Stomach (tissue), 4 donors: Measurements from ENCODE around the gene ITIH1.

ENCODE experiments used
- EP300 ChIP-seq: sonication (generic); formaldehyde crosslinking; IDR thresholded peaks from one replicate; pipeline ENCODE4 v1.6.1; 2017; ENCODE audit warnings: antibody characterized with exemption
- POLR2A ChIP-seq, 4 donors: fragments of 450-650 bp; IDR thresholded peaks; one replicate each; pipeline ENCODE4 v1.6.1; 2016; ENCODE audit warnings: antibody characterized with exemption in 4 of 4, control low read depth in 2 of 4, mild to moderate bottlenecking in 1 of 4, moderate library complexity in 1 of 4
- POLR2AphosphoS5 ChIP-seq, 3 donors: sonication (generic); formaldehyde crosslinking; IDR thresholded peaks; one replicate each; pipeline ENCODE4 v1.6.1; 2016; ENCODE audit warnings: antibody characterized with exemption in 3 of 3
- TF ChIP-seq, protein P1 (sequence below), 7 experiments: fragments of 450-650 bp in 4 of 7; fragments of 200-600 bp in 3 of 7; sonication (generic) in 3 of 7; IDR thresholded peaks; one replicate each; pipeline ENCODE4 v1.5.1; 2016 to 2019; ENCODE audit warnings: antibody characterized with exemption in 7 of 7, control low read depth in 2 of 7, mild to moderate bottlenecking in 1 of 7

DNA sequence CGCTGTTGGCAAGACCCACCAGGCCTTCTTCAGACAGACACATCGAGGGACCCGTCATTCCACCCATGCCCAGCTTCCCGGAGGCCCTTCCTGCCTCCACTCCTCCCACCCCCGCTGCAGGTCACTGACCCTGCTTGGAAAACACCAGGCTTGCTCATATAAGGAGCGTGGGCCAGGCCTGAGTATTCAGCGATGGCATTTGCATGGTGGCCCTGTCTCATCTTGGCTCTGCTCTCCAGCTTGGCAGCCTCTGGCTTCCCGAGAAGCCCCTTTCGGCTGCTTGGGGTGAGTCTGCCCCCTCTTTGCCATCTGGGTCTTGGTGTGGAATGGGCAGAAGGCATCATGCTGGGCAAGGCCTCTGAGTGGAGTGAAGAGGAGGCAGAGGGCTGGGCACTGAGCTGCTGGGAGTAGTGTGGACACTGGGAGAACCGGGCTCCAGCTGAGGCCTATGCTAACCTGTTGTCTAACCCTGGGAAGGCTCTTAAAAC is 17.3 kb downstream of the ITIH1 start, which contains the start of gene ITIH3:
- TF ChIP-seq, protein P1, sequence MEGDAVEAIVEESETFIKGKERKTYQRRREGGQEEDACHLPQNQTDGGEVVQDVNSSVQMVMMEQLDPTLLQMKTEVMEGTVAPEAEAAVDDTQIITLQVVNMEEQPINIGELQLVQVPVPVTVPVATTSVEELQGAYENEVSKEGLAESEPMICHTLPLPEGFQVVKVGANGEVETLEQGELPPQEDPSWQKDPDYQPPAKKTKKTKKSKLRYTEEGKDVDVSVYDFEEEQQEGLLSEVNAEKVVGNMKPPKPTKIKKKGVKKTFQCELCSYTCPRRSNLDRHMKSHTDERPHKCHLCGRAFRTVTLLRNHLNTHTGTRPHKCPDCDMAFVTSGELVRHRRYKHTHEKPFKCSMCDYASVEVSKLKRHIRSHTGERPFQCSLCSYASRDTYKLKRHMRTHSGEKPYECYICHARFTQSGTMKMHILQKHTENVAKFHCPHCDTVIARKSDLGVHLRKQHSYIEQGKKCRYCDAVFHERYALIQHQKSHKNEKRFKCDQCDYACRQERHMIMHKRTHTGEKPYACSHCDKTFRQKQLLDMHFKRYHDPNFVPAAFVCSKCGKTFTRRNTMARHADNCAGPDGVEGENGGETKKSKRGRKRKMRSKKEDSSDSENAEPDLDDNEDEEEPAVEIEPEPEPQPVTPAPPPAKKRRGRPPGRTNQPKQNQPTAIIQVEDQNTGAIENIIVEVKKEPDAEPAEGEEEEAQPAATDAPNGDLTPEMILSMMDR (IDR thresholded peaks at IDR 0.05), result no peak
- TF ChIP-seq POLR2AphosphoS5 (IDR thresholded peaks at IDR 0.05) (no peak), EP300 (no peak), POLR2A (IDR thresholded peaks at IDR 0.05) (no peak)
